Measurements from ENCODE around the gene ADCY2.
"Not testable (repeated sequence)": the region's sequence is repeated elsewhere in the genome, so short reads cannot be mapped to it uniquely, and the experiment has no call there.

Gene ADCY2

DNA sequence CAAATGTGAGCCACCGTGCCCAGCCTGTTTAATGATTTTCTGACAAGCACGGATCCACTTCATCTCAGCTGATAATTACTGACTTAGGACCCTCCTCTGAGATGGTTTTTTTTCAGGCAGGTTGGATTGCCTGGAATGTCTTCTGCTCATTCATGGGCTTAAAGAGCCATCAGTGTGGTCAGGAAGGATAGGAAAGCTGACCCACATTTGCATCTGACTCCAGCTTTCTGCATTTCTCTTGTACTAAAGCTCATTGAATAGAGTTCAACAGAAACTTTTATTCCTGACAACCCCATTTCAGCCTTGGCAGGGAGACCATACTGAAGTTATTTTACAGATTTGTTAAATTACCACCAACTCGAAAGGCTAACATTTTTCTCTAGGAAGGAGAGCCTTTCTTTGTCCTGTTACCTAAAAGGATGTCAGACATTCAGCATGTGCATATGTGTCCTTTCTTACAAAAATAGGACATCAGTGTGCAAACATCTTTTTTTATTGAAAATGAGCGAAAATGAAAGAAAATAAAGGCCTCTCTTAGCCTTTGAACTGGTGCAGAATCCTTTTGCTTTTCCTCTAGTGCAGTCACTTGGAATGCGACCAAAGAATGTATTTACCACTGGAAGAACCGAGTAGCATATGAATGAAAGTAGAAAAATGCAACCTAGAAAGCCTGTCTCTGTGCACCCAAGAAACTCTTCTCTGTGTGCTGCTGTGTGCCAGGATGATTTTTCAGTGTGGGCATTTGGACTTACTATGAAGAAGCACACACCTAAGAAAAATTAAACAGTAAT lies 26.6 kb downstream of the ADCY2 start:
- no peaks in the 10 kb centered on the region for H3K27me3 ChIP-seq (ENCODE audit: low read depth, low read length)
- H3K27ac ChIP-seq (ENCODE audit: low read length): no peak overlapping the region
- no peak overlapping the region for H3K4me3 ChIP-seq (ENCODE audit: low read length)
- no peaks in the 10 kb centered on the region for H3K9me3 ChIP-seq (ENCODE audit: insufficient read depth, low read length)
- TF ChIP-seq EZH2phosphoT487 (IDR thresholded peaks at IDR 0.05; ENCODE audit: low read depth): no peak
- TF ChIP-seq, protein P1, sequence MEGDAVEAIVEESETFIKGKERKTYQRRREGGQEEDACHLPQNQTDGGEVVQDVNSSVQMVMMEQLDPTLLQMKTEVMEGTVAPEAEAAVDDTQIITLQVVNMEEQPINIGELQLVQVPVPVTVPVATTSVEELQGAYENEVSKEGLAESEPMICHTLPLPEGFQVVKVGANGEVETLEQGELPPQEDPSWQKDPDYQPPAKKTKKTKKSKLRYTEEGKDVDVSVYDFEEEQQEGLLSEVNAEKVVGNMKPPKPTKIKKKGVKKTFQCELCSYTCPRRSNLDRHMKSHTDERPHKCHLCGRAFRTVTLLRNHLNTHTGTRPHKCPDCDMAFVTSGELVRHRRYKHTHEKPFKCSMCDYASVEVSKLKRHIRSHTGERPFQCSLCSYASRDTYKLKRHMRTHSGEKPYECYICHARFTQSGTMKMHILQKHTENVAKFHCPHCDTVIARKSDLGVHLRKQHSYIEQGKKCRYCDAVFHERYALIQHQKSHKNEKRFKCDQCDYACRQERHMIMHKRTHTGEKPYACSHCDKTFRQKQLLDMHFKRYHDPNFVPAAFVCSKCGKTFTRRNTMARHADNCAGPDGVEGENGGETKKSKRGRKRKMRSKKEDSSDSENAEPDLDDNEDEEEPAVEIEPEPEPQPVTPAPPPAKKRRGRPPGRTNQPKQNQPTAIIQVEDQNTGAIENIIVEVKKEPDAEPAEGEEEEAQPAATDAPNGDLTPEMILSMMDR (IDR thresholded peaks at IDR 0.05; ENCODE audit: low read depth, low read length): no peak
- H3K4me1 ChIP-seq (ENCODE audit: low read length): no peaks in the 10 kb centered on the region
- no peaks in the 10 kb centered on the region for H3K79me2 ChIP-seq (ENCODE audit: low read length)
- H3K9ac ChIP-seq (ENCODE audit: low read length): no peak overlapping the region
- H2AFZ ChIP-seq (ENCODE audit: low read depth, low read length): no peak overlapping the region
- no peaks in the 10 kb centered on the region for H4K20me1 ChIP-seq (ENCODE audit: insufficient read depth, low read length)
- H3K36me3 ChIP-seq (replicated peaks; ENCODE audit: low read depth, low read length): no peaks in the 10 kb centered on the region
- H3K4me2 ChIP-seq (ENCODE audit: low read length): no peak overlapping the region

DNA sequence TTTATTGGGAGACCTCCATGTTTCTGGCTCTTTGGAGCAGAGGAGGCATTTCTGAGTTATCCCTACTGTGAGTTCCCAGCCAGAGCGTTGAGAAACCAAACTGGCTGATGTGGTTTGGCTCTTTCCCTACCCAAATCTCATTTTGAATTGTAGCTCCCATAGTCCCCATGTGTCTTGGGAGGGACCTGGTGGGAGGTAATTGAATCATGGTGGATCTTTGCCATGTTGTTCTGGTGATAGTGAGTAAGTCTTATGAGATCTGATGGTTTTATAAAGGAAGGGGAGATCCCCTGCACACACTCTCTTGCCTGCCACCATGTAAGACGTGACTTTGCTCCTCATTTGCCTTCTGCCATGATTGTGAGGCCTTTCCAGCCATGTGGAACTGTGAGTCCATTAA lies 27.3 kb downstream of the ADCY2 start:
- not testable (repeated sequence) for H3K4me3 ChIP-seq (ENCODE audit: low read length); H2AFZ ChIP-seq (ENCODE audit: low read depth, low read length); H3K79me2 ChIP-seq (ENCODE audit: low read length); H4K20me1 ChIP-seq (ENCODE audit: insufficient read depth, low read length); H3K9me3 ChIP-seq (ENCODE audit: insufficient read depth, low read length); H3K4me1 ChIP-seq (ENCODE audit: low read length); H3K36me3 ChIP-seq (replicated peaks; ENCODE audit: low read depth, low read length); H3K4me2 ChIP-seq (ENCODE audit: low read length); H3K27ac ChIP-seq (ENCODE audit: low read length); H3K9ac ChIP-seq (ENCODE audit: low read length); H3K27me3 ChIP-seq (ENCODE audit: low read depth, low read length)

DNA sequence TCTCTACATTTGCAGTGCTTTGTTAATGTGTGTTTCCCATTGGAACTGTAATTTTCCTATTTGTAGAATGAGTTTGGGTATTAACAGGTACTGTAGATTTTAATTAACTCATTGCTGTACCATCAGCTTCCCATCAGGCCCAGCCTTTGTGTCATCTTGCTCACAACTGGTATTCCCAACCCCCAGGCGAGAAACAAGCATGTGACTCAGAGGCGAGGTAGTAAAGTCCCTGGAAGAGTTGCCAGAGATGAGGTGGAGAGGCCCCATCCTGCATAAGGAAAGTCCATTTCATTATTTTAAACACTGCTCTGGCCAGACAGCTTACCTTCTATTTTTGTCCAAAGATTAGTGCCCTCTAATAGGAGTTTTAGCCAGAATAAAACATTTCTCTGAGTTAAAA lies 29.9 kb downstream of the ADCY2 start:
- Histone ChIP-seq H3K4me3 (ENCODE audit: low read length) (no peak overlapping the region), H3K4me1 (ENCODE audit: low read length) (no peaks in the 10 kb centered on the region), H3K4me2 (ENCODE audit: low read length) (no peak overlapping the region), H3K9ac (ENCODE audit: low read length) (no peak overlapping the region), H3K36me3 (replicated peaks; ENCODE audit: low read depth, low read length) (no peaks in the 10 kb centered on the region), H3K27ac (ENCODE audit: low read length) (no peak overlapping the region), H3K27me3 (ENCODE audit: low read depth, low read length) (no peaks in the 10 kb centered on the region), H3K9me3 (ENCODE audit: insufficient read depth, low read length) (no peaks in the 10 kb centered on the region), H3K79me2 (ENCODE audit: low read length) (no peaks in the 10 kb centered on the region), H4K20me1 (ENCODE audit: insufficient read depth, low read length) (no peaks in the 10 kb centered on the region), H2AFZ (ENCODE audit: low read depth, low read length) (no peak overlapping the region)
- TF ChIP-seq, protein P1 (IDR thresholded peaks at IDR 0.05; ENCODE audit: low read depth, low read length): no peak
- TF ChIP-seq EZH2phosphoT487 (IDR thresholded peaks at IDR 0.05; ENCODE audit: low read depth): no peak

DNA sequence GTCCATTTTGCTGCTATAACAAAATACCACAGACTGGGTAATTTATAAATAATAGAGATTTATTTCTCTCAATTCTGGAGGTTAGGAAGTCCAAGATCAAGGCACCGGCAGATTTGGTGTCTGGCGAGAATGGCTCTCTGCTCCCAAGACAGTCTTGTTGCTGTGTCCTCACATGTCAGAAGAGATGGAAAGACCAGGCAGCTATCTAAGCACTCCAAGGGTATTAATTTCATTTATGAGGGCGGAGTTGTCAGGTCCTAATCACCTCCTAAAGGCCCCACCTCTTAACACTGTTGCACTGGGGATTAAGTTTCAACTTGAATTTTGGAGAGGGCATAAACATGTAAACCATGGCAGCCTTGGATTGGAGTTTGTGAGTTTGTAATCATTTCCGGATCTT lies 30.3 kb downstream of the ADCY2 start:
- H3K4me2 ChIP-seq (ENCODE audit: low read length): no peak overlapping the region
- H4K20me1 ChIP-seq (ENCODE audit: insufficient read depth, low read length): no peaks in the 10 kb centered on the region
- H3K9me3 ChIP-seq (ENCODE audit: insufficient read depth, low read length): no peaks in the 10 kb centered on the region
- TF ChIP-seq EZH2phosphoT487 (IDR thresholded peaks at IDR 0.05; ENCODE audit: low read depth): no peak
- TF ChIP-seq, protein P1 (IDR thresholded peaks at IDR 0.05; ENCODE audit: low read depth, low read length): no peak
- H3K27ac ChIP-seq (ENCODE audit: low read length): no peak overlapping the region
- H3K4me3 ChIP-seq (ENCODE audit: low read length): no peak overlapping the region
- no peaks in the 10 kb centered on the region for H3K27me3 ChIP-seq (ENCODE audit: low read depth, low read length)
- H3K79me2 ChIP-seq (ENCODE audit: low read length): no peaks in the 10 kb centered on the region
- no peaks in the 10 kb centered on the region for H3K4me1 ChIP-seq (ENCODE audit: low read length)
- no peak overlapping the region for H3K9ac ChIP-seq (ENCODE audit: low read length)
- no peak overlapping the region for H2AFZ ChIP-seq (ENCODE audit: low read depth, low read length)
- H3K36me3 ChIP-seq (replicated peaks; ENCODE audit: low read depth, low read length): no peaks in the 10 kb centered on the region

All from OCI-LY3 (cell line).